Measurements from ENCODE around the gene CLDND2.
"Not testable (repeated sequence)": the region's sequence is repeated elsewhere in the genome, so short reads cannot be mapped to it uniquely, and the experiment has no call there.

CLDND2 gene, protein sequence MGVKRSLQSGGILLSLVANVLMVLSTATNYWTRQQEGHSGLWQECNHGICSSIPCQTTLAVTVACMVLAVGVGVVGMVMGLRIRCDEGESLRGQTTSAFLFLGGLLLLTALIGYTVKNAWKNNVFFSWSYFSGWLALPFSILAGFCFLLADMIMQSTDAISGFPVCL

DNA sequence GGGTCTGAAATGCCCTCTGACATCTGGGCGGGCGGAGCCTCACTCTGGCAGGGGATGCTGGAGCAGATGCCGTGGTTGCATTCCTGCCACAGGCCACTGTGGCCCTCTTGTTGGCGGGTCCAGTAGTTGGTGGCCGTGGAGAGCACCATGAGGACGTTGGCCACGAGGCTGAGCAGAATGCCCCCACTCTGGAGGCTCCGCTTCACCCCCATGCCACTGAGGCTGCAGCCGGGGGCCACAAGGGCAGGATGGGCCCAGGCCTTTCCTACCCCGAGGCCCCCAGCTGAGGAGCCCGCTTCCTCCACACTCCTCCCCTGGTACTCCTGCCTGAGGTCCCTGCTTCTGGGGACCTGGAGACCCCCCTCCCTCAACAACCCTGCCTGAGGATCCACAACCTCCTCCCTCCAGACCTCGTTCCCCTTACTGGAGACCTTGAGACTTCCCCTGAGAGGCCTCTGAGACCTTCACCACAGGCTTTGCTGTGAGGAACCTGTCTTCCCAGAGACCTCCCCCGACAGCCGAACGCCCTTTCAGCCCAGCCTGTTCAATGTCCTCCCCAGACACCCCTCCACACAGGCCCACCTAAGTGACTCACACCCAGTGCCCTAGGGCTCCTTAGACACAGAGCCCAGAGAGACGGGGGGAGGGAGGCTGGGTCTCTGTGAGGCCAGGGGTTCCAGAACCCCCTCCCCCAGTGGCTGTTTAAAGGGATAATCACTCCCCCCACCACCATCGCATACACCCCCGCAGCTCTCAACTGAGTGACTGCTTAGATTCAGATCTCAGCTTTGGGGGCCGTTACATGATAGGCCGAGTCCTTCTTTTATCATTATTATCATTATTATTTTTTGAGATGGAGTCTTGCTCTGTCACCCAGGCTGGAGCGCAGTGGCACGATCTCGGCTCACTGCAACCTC lies at the start of gene CLDND2:
Gene CLDND2, minus strand, starts transcription at position 638 of the 917 bp plus-strand sequence. Its CDS starts 426 bp downstream, at position 212.
- DNase-seq, result peak; percentile 36

DNA sequence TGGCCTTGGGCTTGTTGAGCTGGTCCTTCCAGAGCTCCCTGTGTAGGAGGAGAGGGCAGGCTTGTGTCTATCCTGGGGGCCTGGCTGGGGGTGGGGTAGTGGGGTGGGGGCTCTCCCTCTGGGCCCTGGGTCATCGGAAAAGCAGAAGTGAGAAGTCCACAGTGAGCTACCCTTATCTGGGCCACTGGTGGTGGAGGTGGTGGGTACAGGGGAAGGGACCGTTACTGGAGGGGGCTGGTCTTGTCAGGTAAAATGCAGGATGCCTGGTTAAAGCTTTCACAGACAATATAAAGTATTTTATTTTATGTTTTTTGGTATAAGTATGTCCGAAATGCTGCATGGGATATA lies 49.0 kb upstream of the CLDND2 start:
- no peak for DNase-seq

DNA sequence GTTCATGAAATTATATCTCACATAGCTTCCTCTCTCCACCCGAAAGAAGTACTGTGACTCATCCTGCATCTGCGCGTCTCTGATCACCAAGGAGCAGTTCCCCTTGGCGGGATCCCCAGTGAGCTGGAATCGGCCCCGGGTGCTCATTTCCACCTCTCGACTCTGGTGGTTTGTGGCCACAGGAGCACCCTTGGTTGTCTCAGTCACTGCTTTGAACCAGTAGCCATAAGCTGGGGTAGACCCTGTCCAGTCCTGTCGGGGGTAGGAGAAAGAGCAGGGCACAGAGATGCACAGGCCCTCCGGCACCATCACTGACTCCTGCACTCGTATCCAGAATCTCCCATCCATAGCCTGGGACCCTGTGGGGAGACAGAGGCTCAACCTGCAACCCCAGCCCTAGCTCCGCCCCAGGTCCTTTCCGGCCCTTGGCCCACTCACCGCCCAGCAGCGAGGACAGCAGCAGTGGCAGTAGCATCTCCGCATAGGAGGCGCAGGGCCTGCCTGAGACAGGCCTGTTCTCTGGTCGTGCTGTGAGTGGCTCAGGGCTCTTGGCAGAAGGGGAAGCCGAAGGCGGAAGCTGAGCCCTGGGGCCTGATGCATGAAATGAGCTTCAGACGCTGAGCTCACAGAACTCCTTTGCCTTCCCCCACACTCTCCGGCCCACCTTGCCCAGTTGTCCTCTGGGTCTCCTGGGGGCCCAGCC lies 48.5 kb upstream of the CLDND2 start, which contains the start of gene SIGLEC10:
Gene SIGLEC10, minus strand, starts transcription at position 536 of the 703 bp plus-strand sequence. Its CDS starts 61 bp downstream, at position 475.
- DNase-seq, result peak; percentile 72

DNA sequence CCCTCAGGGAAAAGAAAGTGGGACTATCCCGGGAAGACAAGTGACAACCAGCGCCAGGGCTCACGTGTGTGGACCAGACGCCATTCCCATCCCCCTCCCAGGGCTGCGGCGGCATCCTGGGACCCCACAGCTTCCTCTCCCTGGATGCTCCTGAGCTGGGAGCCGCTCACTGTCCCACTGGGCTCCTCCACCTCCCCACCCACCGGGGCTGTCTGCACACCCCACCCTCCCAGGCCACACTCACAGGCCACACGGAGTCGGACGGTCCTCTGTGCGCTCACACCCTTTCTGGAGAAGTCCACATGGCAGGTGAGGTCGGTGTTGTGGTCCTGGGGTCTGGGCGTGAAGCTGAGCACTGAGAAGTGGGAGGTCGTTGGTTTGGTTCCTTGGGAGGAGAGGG lies 47.6 kb upstream of the CLDND2 start:
- not testable (repeated sequence) for DNase-seq

DNA sequence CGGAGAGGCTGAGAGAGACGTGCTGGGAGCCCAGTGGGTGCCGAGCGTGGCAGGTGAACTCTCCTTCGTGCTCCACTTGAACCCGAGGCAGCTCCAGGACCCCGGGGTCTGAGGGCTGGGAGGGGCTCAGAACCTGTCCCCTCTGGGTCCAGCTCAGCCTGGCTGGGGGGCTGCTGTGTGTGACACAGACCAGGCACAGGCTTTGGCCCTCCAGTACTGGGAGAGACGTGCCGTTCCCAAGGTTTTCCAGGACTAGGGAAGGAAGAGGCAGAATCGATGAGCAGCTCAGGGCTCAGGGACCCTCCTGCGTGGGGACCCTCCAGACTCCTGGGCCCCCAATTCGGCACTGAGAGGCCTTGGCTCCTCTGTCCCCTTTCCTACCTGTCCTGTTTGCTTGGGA lies 46.4 kb upstream of the CLDND2 start:
- no peak for DNase-seq

DNA sequence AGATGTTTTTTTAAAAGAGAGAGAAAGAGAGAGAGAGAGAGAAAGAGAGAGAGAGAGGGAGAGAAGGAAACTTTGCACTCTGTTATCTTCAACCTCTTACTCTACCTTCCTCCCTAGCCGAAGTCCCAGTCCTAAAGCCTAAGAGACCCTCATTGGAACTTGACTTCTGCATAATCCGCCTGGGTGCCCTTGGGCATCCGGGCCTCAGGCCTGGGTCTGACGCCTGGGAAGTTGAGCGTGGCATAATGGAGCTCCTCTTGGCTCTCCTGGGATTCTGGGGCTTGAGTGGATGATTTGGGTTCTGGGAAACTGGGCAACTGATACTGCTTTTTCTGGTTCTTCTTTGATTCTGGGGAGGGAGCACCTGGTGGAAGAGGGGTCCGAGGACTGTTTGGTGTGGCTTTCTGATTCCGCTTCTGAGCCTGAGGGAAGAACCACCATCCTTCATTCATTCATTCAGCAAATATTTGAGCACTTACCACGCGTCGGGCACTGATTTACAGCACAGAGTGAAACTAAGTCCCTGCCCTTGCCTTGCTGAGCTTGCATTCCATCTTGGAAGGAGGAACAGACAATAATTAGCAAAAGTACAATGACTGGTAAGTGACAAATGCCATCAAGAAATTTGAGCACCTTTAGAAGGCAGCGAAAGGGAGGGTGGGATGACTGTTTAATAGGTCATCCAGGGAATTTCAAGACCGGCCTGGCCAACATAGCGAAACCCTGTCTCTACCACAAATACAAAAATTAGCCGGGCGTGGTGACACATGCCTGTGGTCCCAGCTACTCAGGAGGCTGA lies 42.3 kb upstream of the CLDND2 start:
- DNase-seq, result no peak

DNA sequence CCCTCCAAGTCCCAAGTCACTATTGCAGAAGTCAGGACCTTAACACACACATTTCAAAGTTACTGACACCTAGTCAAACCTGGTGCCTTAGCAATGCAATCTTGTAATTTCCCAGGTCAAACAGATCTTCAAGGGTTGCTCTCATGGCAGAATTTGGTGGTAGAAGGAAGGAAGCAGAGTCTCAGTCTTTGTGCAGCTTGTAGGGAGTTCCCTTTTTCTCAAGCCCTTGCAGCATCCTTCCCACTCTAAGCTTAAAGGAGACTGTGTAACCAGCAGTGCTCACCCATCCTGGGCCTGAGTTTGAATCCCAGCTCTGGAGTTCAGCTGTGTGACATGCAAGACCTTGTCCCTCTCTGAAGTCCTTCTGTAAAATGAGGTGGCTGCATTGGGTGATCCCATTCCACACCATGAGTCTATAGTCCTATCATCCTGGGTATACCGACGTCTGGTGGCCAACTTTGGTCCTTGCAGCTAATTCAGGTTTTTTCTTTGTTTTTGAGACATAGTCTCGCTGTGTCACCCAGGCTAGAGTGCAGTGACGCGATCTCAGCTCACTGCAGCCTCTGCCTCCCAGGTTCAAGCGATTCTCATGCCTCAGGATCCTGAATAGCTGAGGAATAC lies 38.8 kb upstream of the CLDND2 start:
- peak; percentile 34 for DNase-seq

DNA sequence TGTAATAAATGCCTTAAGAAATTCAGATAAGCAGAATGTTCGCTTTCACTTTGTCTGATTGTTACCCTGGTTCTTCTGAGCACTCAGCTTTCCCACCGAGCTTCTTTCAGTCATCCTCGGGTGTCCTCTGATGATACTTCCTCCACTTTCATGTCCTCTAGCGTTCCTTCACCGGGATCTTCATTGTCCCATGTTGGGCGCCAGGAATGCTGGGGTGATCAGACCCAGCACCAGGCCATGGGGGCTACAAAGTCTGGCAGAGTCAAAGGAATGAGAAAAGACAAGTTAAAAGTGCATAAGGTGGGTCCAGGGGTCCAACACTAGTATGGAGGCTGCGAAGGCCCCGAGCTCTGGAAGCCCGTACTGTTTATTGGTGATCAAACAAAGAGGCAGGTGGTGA lies 33.3 kb upstream of the CLDND2 start:
- DNase-seq, result no peak

DNA sequence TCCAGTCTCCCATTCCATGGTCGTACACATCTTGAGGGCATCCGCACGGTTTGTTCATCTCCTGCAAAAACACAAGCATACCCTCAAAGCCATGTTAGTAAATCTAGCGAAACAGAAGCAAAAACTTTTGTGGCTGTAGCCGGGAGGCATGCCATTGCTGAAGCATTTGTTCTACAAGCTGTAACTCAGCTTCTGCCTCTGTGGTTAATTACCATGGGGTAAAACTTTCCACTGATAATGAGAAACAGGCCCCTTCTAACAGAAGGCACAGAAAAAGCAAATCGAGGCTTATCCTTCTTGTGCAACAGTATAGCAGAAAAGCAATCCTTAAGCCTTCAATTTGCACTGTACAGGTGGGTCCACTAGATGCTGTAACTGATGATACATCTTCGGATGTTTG lies 31.1 kb upstream of the CLDND2 start:
- not testable (repeated sequence) for DNase-seq

DNA sequence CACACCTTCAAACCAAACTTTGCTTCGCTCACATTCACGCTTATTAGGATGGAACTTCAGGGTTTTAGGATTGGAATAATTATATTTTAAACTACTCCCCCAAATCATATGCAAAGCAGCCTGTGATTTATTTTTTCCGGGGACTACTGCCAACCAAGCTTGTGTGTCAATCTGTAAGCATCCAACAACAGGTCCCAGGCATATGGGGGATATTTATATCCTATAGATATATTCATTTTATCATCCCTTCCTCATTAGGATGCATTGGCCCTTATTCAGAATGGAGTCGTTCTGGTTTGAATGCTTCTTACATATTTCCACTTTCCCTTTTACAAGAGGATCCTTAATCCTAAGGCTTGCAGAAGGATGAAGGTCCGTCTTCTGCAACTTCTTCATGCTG lies 30.4 kb upstream of the CLDND2 start:
- DNase-seq, result no peak

DNA sequence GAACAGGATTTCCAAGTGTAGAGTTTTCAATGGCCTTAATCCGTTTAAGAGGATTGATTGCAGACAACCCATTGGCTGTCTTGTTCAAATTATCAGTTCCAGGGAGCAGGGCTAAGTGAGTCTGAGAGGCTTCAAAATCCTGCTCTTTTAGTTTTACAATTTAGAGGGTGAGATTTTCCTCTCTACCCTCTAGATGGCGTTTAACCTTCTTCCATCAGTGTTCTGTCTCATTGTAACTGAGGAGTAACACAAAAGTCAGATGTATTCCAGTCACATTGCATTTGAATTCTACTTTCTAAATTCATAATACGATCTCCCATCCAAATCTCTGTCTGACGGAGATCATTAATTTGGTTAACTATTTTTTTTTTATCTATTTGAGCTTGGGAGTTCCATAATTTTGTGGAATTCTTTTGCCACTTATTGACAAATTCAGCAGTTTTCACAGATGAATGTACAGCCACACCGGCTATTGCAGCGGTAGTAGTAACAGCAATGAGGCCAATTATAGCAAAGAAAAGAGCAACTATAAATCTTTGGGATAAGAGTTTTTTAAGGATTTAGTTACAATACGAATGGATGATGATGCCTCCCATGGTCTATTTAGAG lies 29.4 kb upstream of the CLDND2 start:
- no peak for DNase-seq

DNA sequence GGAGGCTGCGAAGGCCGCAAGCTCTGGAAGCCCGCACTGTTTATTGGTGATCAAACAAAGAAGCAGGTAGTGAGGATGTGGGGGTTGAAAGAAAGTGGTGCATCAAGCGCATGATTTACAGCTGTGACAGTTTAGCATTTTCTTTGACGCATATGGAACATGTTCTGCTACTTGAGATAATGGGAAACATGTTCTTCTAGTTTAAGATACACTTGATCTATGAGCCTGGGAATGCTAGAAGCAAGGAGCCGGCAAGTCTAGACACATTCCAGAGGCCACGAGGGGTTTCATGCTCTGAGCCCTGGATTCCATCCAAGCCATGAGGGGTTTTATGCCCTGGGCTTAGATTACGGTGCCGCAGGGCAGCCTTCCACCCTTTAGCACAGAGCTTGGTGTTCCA lies 28.6 kb upstream of the CLDND2 start:
- DNase-seq, result not testable (repeated sequence)

DNA sequence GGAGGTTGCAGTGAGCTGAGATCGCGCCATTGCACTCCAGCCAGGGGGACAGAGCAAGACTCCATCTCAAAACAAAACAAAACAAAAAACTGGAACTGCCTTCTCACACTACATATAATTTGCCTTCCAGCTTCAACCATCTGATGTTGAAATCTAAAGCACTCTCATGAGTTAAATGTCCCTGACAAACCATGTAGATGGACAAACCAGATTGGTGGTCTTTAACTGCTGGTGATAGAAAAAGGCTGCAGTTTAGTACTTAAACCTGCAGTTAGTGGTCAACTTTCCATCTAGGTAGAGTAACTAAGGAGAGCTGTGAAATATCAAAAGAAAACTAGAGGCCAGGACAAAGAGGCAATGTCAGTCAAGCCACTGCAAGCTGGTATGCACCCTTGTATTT lies 27.4 kb upstream of the CLDND2 start:
- no peak for DNase-seq

DNA sequence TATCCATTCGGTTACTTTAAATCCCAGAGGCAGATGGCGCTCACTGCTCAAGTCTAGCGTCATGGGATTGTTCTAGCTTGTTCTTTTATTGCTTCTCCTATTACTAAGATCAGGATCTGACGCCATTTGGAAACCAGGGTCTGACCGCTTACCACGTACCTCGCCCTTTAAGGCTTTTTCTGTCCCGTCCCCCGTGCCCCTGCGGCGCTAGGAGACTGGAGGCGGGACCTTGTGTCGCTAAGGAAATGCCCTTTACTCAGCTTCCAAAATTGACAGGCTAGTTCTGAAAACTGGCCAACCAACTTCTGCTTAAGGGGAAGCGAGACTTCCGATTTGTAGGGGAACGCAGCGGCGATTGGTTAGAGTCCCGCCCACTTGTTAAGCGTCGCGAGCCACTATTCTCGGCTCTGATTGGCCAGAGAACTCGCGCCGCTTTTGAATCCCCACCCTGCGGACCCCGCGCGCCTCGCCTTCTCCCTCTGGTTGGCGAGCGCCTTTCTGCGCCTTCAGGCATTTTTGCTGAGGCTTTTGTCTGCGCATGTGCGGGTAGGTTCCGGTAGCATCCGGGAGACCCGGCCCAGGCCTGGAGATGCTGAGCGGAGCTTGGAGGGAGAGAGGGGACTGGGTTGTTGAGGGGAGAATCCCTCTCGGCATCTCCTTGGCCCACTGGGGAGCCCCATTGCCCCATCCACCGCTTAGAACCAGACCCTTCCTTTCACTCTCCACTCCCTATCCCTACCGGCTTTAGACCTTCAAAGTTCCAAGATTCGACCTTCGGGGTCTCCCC lies 25.4 kb upstream of the CLDND2 start:
- DNase-seq, result peak; percentile 98

DNA sequence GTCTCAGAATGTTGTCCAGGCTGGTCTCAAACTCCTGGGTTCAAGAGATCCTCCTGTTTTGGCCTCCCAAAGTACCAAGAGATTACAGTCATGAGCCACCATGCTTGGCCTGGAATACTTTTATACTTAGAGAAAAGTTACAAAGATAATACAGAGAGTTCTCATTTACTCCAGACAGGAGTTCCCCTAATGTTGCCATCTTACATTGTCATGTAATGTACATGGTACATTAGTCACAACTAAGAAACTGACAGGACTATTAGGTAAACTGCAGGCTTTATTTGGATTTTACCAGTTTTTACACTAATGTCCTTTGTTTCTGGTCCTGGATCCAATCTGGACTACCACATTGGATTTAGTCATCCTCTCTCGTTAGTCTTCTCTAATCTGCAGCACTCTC lies 23.9 kb upstream of the CLDND2 start:
- DNase-seq, result no peak

DNA sequence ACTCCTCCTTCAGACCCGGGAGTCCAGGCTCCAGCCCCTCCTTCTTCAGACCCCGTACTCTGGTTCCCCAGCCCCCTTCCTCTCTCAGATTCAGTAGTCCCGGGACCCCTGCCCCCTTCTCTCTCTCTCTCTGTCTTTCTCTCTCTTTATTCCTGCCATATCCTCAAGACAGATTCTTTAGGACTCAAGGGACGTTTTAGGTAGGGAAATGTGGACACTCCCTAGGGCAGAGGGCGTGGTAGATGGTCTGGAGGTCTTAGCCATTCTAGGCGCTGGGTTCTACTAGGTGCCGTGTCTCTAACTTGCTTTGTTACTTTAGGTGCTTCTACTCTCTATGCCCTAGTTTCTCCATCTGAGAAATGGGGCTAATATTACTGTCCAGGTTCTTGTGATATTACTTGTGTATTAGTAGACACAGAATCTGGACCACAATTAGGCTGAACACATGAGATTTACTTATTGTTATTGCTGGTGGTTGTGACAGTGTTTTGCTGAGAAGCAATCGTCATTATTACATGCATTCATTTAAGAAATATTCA lies 22.3 kb upstream of the CLDND2 start:
- no peak for DNase-seq

DNA sequence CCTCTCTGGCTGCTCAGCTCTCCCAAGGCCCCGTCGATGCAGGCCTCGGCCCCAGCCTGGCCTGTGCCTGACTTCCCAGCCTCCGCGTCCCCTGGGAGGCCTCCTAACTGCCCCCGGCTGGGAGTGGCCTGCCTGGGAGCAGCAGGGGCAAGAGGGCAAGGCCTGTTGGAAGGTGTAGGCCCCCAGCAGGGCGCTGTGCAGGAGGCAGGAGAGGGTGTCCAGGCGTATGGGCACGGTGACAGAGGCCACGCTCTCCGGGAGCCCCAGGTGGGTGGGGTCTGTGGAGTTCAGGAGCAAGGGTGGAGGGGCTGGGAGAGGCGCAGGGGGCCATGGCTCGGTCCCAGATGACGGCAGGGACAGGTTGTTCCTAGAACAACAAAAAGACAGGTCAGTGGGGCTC lies 20.3 kb upstream of the CLDND2 start:
- DNase-seq, result no peak

DNA sequence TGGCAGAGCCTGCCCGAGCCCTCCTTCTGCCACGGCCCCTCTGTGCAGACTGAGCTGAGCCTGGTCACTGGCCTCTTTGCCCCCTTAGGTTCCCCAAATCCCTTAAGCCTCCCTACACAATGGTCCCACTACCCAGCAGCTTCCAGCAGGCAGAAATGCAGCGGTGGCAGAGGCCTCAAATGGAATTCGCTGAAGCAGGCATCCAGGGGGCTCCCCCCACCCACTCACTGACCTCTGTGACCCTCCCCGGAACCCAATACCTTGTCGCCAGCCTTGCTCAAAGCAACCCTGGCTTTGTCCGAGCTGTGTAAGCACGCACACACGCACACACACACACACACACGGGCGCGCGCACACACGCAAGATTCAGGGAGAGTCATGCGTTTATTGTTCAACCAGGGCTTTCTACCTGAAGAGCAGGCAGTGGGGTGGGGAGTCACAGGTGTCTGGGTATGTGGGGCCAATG lies 19.2 kb upstream of the CLDND2 start, which contains the start of gene LIM2:
Gene LIM2, minus strand, starts transcription at position 51 of the 466 bp plus-strand sequence. CDS start 531 bp downstream, outside the sequence.
- DNase-seq, result no peak

DNA sequence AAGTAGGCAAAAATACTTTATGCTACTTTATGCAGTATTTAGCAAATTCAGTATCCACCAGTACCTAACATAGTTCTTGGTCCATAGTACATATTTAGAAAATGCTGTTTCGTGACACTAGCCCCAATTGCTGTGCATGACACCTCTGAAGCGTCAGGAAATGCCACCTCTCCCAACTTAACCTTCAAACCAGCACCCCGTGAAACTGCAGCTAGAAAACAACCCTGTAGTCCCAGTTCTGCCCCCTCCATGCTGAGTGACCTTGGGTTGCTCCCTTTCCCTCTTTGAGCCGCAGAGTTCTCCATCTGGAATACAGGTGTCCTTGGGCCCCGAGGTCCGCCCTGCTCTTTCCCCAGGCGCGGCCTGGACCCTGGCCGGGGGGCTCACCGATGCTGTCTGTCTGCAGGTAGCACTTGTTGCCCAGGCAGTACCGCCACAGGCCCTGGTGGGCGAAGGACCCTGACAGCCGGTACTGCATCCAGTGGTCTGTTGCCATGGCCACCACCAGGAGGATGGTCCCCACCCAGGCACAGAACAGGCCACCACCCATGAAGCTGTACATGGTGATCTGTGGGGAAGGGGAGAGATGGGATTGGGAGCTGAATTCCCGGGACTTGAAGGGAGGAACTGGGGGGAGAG lies 18.2 kb upstream of the CLDND2 start:
- DNase-seq, result no peak

DNA sequence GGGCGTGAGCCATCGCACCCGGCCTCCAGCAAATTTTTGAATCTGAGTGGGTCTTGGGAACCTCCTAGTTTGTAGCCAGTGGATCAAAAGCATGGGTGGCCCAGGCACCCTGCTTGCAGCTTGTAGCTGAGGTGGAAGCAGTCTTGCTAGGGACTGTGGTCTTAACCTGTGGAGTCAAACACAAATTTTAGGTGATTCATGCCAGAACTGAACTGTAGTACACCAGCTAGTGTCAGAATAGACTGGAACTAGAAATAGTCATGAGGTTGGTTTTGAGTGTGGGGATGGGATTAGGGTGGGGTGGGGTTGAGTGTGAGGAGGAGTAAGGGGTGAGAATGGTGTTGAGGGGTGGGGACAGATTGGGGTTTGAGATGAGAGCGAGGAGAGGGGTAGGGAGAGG lies 13.2 kb upstream of the CLDND2 start:
- no peak for DNase-seq

All from stimulated activated CD4-positive, alpha-beta T cell treated with anti-CD3 and anti-CD28 coated beads, Interleukin-15, amount 100 ng/mL, for 24 hours (primary cell).